Endodermal cell (in vitro differentiated cells): Measurements from ENCODE around the gene CNBD2. TPM values are rescaled to one million over a fixed set of nuclear protein-coding genes. Genes with fewer than 3 reads are reported as not detected.
A peak's percentile ranks its signal among the peaks of the same experiment; 100 is the strongest.

ENCODE experiments used
- DNase-seq: peaks from one replicate; pipeline ENCODE4 v3.0.0-alpha.2; 2017
- H3K27ac ChIP-seq: 2 replicates; pipeline ENCODE4 v1.5.1; 2013; ENCODE audit warnings: mild to moderate bottlenecking, low read depth, low read length, moderate library complexity
- H3K27me3 ChIP-seq: 2 replicates; pipeline ENCODE4 v1.6.1; 2013; ENCODE audit warnings: mild to moderate bottlenecking, low read length, moderate library complexity; ENCODE audit not compliant: insufficient read depth, control insufficient read depth, poor library complexity, severe bottlenecking
- H3K36me3 ChIP-seq: 2 replicates; pipeline ENCODE4 v1.7.0; 2013; ENCODE audit warnings: mild to moderate bottlenecking, low read length, moderate library complexity; ENCODE audit not compliant: control insufficient read depth, insufficient read depth
- H3K4me1 ChIP-seq: one replicate; pipeline ENCODE4 v1.7.0; 2013; ENCODE audit warnings: low read length; ENCODE audit not compliant: control insufficient read depth, insufficient read depth
- H3K4me3 ChIP-seq: 2 replicates; pipeline ENCODE4 v1.5.1; 2013; ENCODE audit warnings: mild to moderate bottlenecking, low read length, moderate library complexity
- H3K9ac ChIP-seq: 2 replicates; pipeline ENCODE4 v1.6.1; 2013; ENCODE audit warnings: mild to moderate bottlenecking, low read length, moderate library complexity; ENCODE audit not compliant: poor library complexity, severe bottlenecking; ENCODE audit errors: extremely low read depth
- H3K9me3 ChIP-seq: 2 replicates; pipeline ENCODE4 v1.6.1; 2013; ENCODE audit warnings: mild to moderate bottlenecking, low read length, moderate library complexity; ENCODE audit not compliant: control insufficient read depth
- H3K27ac Mint-ChIP-seq: 2 replicates; pipeline ENCODE4 v1.8.0; 2020; ENCODE audit warnings: mixed read lengths
- H3K27me3 Mint-ChIP-seq: 2 replicates; pipeline ENCODE4 v1.8.0; 2021; ENCODE audit warnings: mild to moderate bottlenecking, mixed read lengths; ENCODE audit not compliant: insufficient read depth
- H3K36me3 Mint-ChIP-seq: 2 replicates; pipeline ENCODE4 v1.8.0; 2020; ENCODE audit warnings: low read depth, mixed read lengths
- H3K4me1 Mint-ChIP-seq: 2 replicates; pipeline ENCODE4 v1.8.0; 2020; ENCODE audit warnings: mixed read lengths
- H3K4me3 Mint-ChIP-seq: 2 replicates; pipeline ENCODE4 v1.8.0; 2020; ENCODE audit warnings: mild to moderate bottlenecking, moderate library complexity, mixed read lengths
- H3K9me3 Mint-ChIP-seq: 2 replicates; pipeline ENCODE4 v1.8.0; 2020; ENCODE audit warnings: mild to moderate bottlenecking, mixed read lengths
- CTCF ChIP-seq: fragments of 200-600 bp; sonication (generic); conservative IDR thresholded peaks from 2 replicates; pipeline ENCODE4 v1.5.0; 2021; ENCODE audit warnings: antibody characterized with exemption, mild to moderate bottlenecking
- WGBS, 2 experiments: methylation state at CpG; one replicate each; pipeline versions ENCODE4 v1.1.5 to v1.1.7; 2013; ENCODE audit warnings: missing lambda C conversion rate in 2 of 2, mixed read lengths in 1 of 2; ENCODE audit not compliant: insufficient coverage in 1 of 2, insufficient read length in 1 of 2; 5-methylcytosine and 5-hydroxymethylcytosine counted together
- total RNA-seq, 2 donors: library from RNA; stranded (reverse); fragmentation: NEBNext Ultra II Directional in 1 of 2; extraction: Animal tissue kit (Norgen Biotek cat#: 25700) in 1 of 2; gene quantifications; 2 replicates in 1 of 2; 3 replicates in 1 of 2; pipeline ENCODE4 v1.2.1, GENCODE V29; 2021

Gene CNBD2
- total RNA-seq, 2 donors from 2014 or later: 1.3 to 1.9 TPM

- peaks cover 7% of the 10 kb centered on the region for H3K27me3 Mint-ChIP-seq
Observed at GRCh38 chr20:35975576-35976373, 7.4 kb downstream of the CNBD2 start.

GRCh38 chr20:35978041-35978513 is 9.7 kb downstream of the CNBD2 start:
- Mint-ChIP-seq H3K27ac (no peak overlapping the region), H3K4me3 (no peak overlapping the region), H3K4me1 (no peaks in the 10 kb centered on the region), H3K27me3 (peaks cover 5% of the 10 kb centered on the region), H3K36me3 (no peaks in the 10 kb centered on the region), H3K9me3 (no peaks in the 10 kb centered on the region)
- 87 to 90% methylated on average over 9 of the region's 9 CpGs for WGBS, 2 experiments
- DNase-seq: no peak
- Histone ChIP-seq H3K27me3 (no peaks in the 10 kb centered on the region), H3K9me3 (no peaks in the 10 kb centered on the region), H3K36me3 (no peaks in the 10 kb centered on the region), H3K4me1 (no peaks in the 10 kb centered on the region), H3K4me3 (no peak overlapping the region), H3K27ac (no peak overlapping the region), H3K9ac (no peak overlapping the region)
- TF ChIP-seq CTCF: no peak

More at GRCh38 chr20:35975576-35976373, 7.4 kb downstream of the CNBD2 start:
- 78 to 85% methylated on average over 4 to 9 of the region's 9 CpGs for WGBS, 2 experiments
- Histone ChIP-seq H3K27ac (no peak overlapping the region), H3K9ac (no peak overlapping the region), H3K4me1 (no peaks in the 10 kb centered on the region), H3K27me3 (no peaks in the 10 kb centered on the region), H3K9me3 (peaks cover 9% of the 10 kb centered on the region), H3K4me3 (no peak overlapping the region), H3K36me3 (no peaks in the 10 kb centered on the region)
- no peaks in the 10 kb centered on the region for H3K4me1 Mint-ChIP-seq
- no peak overlapping the region for H3K4me3 Mint-ChIP-seq
- DNase-seq: no peak
- no peak for TF ChIP-seq CTCF
- H3K9me3 Mint-ChIP-seq: peaks cover 10% of the 10 kb centered on the region
- H3K36me3 Mint-ChIP-seq: no peaks in the 10 kb centered on the region
- H3K27ac Mint-ChIP-seq: no peak overlapping the region

GRCh38 chr20:35979544-35979943 is 11.2 kb downstream of the CNBD2 start:
- Mint-ChIP-seq H3K9me3 (no peaks in the 10 kb centered on the region), H3K4me1 (no peaks in the 10 kb centered on the region), H3K36me3 (no peaks in the 10 kb centered on the region), H3K27ac (no peak overlapping the region), H3K4me3 (no peak overlapping the region), H3K27me3 (peaks cover 5% of the 10 kb centered on the region)
- Histone ChIP-seq H3K27me3 (no peaks in the 10 kb centered on the region), H3K36me3 (no peaks in the 10 kb centered on the region), H3K4me1 (no peaks in the 10 kb centered on the region), H3K9ac (no peak overlapping the region), H3K27ac (no peak overlapping the region), H3K9me3 (no peaks in the 10 kb centered on the region), H3K4me3 (no peak overlapping the region)
- 82 to 87% methylated on average over 5 of the region's 5 CpGs for WGBS, 2 experiments
- TF ChIP-seq CTCF: no peak
- peak; percentile 24 for DNase-seq
